ENCODE measurements around the gene RDH13.
"Not testable (repeated sequence)": the region's sequence is repeated elsewhere in the genome, so short reads cannot be mapped to it uniquely, and the experiment has no call there.

The RDH13 gene

GRCh38 chr19:55008781-55009180 lies 54.2 kb downstream of the RDH13 start:
- not testable (repeated sequence) for DNase-seq

DNA sequence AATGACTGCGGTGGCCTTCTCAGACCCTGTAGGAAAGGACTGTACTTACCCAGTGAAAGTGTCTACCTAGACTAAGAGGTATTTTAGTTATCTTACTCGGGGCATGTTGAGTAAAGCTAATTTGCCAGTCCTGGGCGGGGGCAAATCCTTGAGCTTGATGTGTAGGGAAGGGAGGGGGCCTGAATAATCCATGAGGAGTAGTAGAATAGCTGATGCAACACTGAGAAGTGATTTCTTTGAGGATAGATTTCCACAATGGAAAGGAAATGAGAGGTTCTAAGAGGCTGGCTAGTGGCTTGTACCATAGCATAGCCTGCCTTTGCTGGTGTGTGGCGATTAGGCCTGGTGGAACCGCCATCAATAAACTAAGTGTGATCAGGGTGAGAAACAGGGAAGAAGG lies 54.8 kb downstream of the RDH13 start:
- not testable (repeated sequence) for DNase-seq

DNA sequence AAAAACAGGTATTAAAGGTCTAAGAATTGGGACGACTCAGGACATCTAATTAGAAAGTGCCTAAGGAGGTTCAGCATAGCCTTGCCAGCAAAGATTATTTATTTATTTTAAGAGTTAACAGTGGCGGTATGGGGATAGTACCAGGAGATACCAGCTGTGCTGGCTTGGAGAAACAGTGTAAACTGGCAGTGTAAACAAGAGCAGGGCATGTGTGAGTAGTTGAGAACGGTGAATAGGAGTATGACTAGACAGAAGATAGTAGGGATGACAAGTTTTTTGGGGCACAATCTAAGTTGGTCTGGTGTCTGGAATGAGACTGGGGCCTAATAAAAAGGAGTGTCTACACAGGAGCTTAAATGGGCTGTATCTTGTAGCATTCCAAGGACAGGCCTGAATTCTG lies 55.4 kb downstream of the RDH13 start:
- DNase-seq: not testable (repeated sequence)

DNA sequence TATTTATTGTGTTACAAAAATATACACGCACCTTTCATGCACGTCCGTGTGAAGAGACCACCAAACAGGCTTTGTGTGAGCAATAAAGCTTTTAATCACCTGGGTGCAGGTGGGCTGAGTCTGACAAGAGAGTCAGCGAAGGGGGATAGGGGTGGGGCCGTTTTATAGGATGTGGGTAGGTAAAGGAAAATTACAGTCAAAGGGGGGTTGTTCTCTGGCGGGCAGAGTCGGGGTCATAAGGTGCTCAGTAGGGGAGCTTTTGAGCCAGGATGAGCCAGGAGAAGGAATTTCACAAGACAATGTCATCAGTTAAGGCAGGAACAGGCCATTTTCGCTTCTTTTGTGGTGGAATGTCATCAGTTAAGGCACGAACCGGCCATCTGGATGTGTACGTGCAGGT lies 56.2 kb downstream of the RDH13 start:
- DNase-seq: not testable (repeated sequence)

DNA sequence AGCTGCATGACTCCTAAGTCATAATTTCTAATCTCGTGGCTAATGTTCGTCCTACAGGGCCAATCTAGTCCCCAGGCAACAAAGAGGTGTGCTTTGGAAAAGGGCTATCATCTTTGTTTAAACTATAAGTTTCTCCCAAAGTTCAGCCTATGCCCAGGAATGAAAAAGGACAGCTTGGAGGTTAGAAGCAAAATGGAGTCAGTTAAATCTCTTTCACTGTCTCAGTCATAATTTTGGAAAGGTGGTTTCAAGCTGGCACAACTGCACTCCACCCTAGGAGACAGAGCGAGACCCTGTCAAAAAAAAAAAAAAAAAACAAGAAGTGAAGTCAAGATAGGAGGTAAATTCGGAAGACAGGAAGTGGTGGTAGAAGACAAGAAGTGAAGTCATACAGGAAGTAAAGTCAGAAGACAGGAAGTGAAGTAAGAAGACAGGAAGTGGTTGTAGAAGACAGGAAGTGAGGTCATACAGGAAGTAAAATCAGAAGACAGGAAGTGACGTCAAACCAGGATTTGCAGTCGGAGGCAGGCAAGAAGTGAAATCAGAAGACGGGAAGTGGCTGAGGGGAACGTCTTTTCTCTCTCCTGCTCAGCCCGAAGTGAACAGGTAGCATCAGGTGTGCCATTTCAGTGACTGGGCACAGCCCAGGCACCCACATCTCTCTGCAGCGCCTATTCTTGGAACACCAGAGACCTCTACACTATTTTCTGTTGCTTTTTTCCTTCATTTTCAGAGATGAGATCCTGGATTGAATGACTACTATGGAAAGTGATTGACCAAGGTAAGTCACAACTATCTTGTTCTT lies 57.1 kb downstream of the RDH13 start:
- no peak for DNase-seq

GRCh38 chr19:55000761-55001160 lies 62.2 kb downstream of the RDH13 start:
- no peak for DNase-seq

DNA sequence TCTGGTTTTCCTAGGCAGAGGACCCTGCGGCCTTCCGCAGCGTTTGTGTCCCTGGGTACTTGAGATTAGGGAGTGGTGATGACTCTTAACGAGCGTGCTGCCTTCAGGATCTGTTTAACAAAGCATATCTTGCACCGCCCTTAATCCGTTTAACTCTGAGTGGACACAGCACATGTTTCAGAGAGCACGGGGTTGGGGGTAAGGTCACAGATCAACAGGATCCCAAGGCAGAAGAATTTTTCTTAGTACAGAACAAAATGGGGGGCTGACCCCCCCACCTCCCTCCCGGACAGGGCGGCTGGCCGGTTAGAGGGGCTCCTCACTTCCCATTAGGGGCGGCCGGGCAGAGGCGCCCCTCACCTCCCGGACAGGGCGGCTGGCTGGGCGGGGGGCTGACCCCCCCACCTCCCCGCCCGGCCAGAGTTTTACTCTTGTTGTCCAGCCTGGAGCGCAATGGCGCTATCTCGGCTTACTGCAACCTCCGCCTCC lies 64.2 kb downstream of the RDH13 start:
- DNase-seq: not testable (repeated sequence)

- no peak for DNase-seq
These were observed 67.4 kb downstream of the RDH13 start for GRCh38 chr19:54995561-54995960.

Measured in NCI-H1694 (cell line).